Chondrocyte (in vitro differentiated cells): Measurements from ENCODE around the gene MESP2. TPM values are rescaled to one million over a fixed set of nuclear protein-coding genes. Genes with fewer than 3 reads are reported as not detected.

Experiments
- DNase-seq: peaks from one replicate; pipeline ENCODE4 v3.0.0; 2021; ENCODE audit warnings: mixed read lengths, low spot score
- H3K27ac Mint-ChIP-seq: one replicate; pipeline ENCODE4 v1.8.0; 2021; ENCODE audit warnings: mild to moderate bottlenecking, moderate library complexity, mixed read lengths; ENCODE audit not compliant: unreplicated experiment
- H3K27me3 Mint-ChIP-seq: 2 replicates; pipeline ENCODE4 v1.8.0; 2021; ENCODE audit warnings: low read depth, mixed read lengths
- H3K36me3 Mint-ChIP-seq: 2 replicates; pipeline ENCODE4 v1.8.0; 2021; ENCODE audit warnings: low read depth, mixed read lengths
- H3K4me1 Mint-ChIP-seq: 2 replicates; pipeline ENCODE4 v1.8.0; 2021; ENCODE audit warnings: low read depth, mild to moderate bottlenecking, mixed read lengths
- H3K4me3 Mint-ChIP-seq: one replicate; pipeline ENCODE4 v1.8.0; 2021; ENCODE audit warnings: mild to moderate bottlenecking, moderate library complexity, mixed read lengths; ENCODE audit not compliant: unreplicated experiment
- H3K9me3 Mint-ChIP-seq: 2 replicates; pipeline ENCODE4 v1.8.0; 2021; ENCODE audit warnings: low read depth, mixed read lengths
- total RNA-seq: library from RNA; stranded (reverse); gene quantifications from 3 replicates; pipeline ENCODE4 v1.2.1, GENCODE V29; 2021
- TF ChIP-seq, protein P1 (sequence below): fragments of 200-600 bp; sonication (generic); IDR thresholded peaks from 2 replicates; pipeline ENCODE4 v1.5.0; 2021; ENCODE audit warnings: antibody characterized with exemption, mild to moderate bottlenecking, moderate library complexity

MESP2 gene
- total RNA-seq, 1 donor from 2014 or later = 0.25 TPM

DNA sequence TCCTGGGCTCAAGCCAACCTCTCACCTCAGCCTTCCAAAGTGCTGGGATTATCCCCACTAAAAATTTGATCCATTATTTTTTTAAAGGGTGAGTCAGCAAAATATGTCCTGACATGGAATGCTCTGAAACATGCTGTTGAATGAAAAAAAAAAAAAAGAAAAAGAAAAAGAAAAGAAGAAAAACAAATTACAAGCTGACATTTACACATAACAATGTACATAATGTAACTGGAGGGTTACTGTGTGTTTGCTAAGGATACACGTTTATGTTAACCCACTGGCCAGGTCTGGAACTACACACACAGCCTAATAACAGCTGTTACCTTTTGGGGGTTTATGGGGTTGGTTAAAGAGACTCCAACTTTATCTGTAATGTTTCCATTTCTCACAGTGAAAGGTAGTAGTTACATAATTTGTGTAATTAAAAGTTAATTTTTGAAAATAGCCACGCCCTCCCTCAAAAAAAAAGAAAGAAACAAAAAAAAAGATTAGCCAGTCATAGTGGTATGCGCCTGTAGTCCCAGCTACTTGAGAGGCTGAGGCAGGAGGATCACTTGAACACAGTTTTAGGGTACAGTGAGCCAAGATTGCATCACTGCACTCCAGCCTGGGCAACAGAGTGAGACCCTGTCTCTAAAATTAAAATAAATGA is 3.1 kb upstream of the MESP2 start:
- Mint-ChIP-seq H3K27me3 (no peaks in the 10 kb centered on the region), H3K27ac (peak overlapping the region; percentile 63), H3K4me3 (no peak overlapping the region), H3K9me3 (no peaks in the 10 kb centered on the region), H3K4me1 (peaks cover 10% of the 10 kb centered on the region), H3K36me3 (peaks cover 1% of the 10 kb centered on the region)
- no peak for DNase-seq
- TF ChIP-seq, protein P1, sequence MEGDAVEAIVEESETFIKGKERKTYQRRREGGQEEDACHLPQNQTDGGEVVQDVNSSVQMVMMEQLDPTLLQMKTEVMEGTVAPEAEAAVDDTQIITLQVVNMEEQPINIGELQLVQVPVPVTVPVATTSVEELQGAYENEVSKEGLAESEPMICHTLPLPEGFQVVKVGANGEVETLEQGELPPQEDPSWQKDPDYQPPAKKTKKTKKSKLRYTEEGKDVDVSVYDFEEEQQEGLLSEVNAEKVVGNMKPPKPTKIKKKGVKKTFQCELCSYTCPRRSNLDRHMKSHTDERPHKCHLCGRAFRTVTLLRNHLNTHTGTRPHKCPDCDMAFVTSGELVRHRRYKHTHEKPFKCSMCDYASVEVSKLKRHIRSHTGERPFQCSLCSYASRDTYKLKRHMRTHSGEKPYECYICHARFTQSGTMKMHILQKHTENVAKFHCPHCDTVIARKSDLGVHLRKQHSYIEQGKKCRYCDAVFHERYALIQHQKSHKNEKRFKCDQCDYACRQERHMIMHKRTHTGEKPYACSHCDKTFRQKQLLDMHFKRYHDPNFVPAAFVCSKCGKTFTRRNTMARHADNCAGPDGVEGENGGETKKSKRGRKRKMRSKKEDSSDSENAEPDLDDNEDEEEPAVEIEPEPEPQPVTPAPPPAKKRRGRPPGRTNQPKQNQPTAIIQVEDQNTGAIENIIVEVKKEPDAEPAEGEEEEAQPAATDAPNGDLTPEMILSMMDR = peak; percentile 68

DNA sequence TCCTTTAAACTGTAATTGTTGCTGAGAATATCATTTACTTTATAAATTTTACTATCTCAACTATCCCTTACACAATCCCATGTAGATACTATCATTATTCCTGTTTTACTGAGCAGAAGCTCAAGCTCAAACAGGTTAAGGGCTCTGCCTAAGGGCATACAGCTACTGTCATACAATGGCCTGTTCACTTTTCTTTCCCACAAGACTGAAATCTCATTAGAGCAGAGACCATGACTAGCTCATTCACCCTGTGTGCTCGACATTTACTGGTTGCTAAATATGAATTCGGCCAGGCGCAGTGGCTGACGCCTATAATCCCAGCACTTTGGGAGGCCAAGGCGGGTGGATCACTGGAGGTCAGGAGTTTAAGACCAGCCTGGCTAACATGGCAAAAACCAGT is 1.6 kb upstream of the MESP2 start:
- Mint-ChIP-seq H3K27me3 (no peaks in the 10 kb centered on the region), H3K27ac (no peak overlapping the region), H3K9me3 (no peaks in the 10 kb centered on the region), H3K4me1 (peaks cover 10% of the 10 kb centered on the region), H3K4me3 (no peak overlapping the region), H3K36me3 (no peaks in the 10 kb centered on the region)
- peak; percentile 25 for DNase-seq
- TF ChIP-seq, protein P1 = no peak

DNA sequence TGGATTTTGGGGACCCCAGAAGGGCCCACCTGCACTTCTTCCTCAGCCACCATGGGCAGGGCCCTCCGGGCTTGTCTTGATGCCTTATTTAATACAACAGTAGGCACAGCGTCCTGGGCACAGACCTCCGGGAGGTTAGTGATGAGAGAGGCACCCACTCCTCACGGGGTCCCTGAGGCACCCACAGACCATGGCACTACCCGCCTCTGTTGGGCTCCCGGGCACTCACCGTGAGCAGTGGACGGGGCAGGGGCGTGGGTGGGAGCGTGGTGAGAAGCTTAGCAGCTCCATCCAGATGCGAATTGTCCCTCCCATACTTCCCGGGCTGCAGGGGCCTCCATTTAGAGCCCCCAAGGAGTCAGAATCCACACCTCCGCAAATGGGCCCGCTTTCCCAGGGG is 317 bp upstream of the MESP2 start:
- Mint-ChIP-seq H3K9me3 (no peaks in the 10 kb centered on the region), H3K27ac (no peak overlapping the region), H3K36me3 (no peaks in the 10 kb centered on the region), H3K4me1 (peaks cover 10% of the 10 kb centered on the region), H3K4me3 (peak overlapping the region; percentile 2), H3K27me3 (no peaks in the 10 kb centered on the region)
- peak; percentile 77 for DNase-seq
- TF ChIP-seq, protein P1 = no peak

DNA sequence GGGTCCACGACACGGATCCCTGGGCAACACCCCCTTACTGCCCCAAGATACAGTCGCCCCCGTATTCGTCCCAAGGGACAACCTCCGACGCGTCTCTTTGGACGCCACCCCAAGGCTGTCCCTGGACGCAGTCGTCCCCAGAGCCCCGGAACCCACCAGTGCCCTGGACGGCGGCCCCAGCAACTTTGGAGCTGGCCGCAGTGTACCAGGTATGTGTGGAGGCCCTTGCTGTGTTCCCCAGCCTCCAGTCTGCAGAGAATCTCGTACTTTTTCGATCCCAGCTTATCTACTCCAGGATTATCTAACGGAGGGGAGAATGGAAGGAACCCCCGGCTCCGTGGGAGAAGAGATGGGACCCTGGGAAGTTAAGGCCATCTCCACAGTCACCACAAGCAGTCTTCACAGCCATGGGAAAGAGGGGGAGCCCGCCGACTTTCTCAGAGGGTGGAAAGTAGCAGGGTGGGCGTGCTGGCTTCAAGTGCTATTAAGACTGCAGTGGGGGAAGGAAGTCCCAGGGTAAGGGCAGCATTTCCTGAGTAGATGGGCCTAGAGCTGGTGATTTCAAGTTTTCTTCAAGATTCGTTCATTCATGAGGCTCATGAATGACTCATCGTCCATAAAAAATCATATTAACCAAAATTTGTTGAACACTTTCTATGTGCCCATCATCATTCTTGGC is 1.1 kb downstream of the MESP2 start:
- DNase-seq = peak; percentile 42
- Mint-ChIP-seq H3K9me3 (no peaks in the 10 kb centered on the region), H3K4me1 (peaks cover 16% of the 10 kb centered on the region), H3K27ac (peak overlapping the region; percentile 22), H3K27me3 (no peaks in the 10 kb centered on the region), H3K36me3 (no peaks in the 10 kb centered on the region), H3K4me3 (no peak overlapping the region)
- TF ChIP-seq, protein P1 = no peak

DNA sequence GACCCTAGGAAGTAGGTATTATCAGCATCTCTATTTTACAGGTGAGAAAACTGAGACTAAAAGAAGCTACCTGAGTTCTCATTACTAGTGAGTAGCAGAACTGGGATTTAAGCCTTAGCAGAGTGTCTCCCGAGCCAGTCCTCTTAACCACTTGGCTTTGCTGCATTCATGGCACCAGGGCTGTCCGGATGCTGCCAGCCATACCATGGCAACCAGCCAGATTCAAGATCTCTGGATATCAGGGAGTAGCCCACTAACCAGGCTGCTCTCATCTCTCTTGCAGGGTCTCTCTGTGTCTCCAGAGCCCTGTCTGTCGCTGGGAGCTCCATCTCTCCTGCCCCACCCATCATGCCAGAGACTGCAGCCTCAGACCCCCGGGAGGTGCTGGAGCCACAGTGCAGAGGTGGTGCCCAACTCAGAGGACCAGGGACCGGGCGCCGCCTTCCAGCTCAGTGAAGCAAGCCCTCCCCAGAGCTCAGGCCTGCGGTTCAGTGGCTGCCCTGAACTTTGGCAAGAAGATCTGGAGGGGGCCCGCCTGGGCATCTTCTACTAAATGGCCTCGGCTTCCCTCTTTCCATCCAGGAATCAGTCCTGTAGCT is 1.7 kb downstream of the MESP2 start:
- no peak overlapping the region for H3K27ac Mint-ChIP-seq
- H3K4me1 Mint-ChIP-seq = peaks cover 13% of the 10 kb centered on the region
- DNase-seq = peak; percentile 77
- H3K4me3 Mint-ChIP-seq = no peak overlapping the region
- no peaks in the 10 kb centered on the region for H3K36me3 Mint-ChIP-seq
- H3K9me3 Mint-ChIP-seq = no peaks in the 10 kb centered on the region
- TF ChIP-seq, protein P1 = no peak
- H3K27me3 Mint-ChIP-seq = no peaks in the 10 kb centered on the region
